HCT116 (cell line): Measurements from ENCODE around the gene CCDC157. TPM values are rescaled to one million over a fixed set of nuclear protein-coding genes. Genes with fewer than 3 reads are reported as not detected.
A peak's percentile ranks its signal among the peaks of the same experiment; 100 is the strongest.

Experiments used
- ATAC-seq: fragments of 200-7000 bp; cut with Tn5 transposase; 2 replicates; pipeline ENCODE4 v1.9.1; 2020; ENCODE audit warnings: mild to moderate bottlenecking, moderate library complexity
- BruUV-seq: library from RNA; stranded (reverse); fragments of 400-500 nt; replicated peaks from 2 replicates; lab custom pipeline; 2021; lab: Mats Ljungman, UMichigan
- CTCF ChIA-PET: fragments of 300-600 bp; sonication (Branson Sonifier 250); formaldehyde crosslinking; loops from one replicate; lab custom pipeline; 2021; ENCODE audit warnings: antibody characterized with exemption; lab: Charles Lee
- POLR2A ChIA-PET: fragments of 300-600, 350-600 bp; sonication (Branson Sonifier 250); formaldehyde crosslinking; loops from one replicate; lab custom pipeline; 2021; ENCODE audit warnings: antibody characterized with exemption; lab: Charles Lee
- RAD21 ChIA-PET, 2 experiments: fragments of 300-600 bp; sonication (Branson Sonifier 250); formaldehyde crosslinking; loops; one replicate each; lab custom pipeline; 2023; ENCODE audit warnings: low total read pairs in 2 of 2; ENCODE audit not compliant: uncharacterized antibody in 2 of 2, unreplicated experiment in 2 of 2, low non-redundant PET in 1 of 2; lab: Charles Lee
- DNase-seq: peaks from one replicate; pipeline ENCODE4 v3.0.0-alpha.2; 2010; ENCODE audit warnings: low read depth, low spot score
- H2AFZ ChIP-seq: fragments of 200-600 bp; shearing (Covaris generic), sonication (generic); 2 replicates; pipeline ENCODE4 v1.6.1; 2017; ENCODE audit warnings: low read depth, mixed run types, mixed read lengths, antibody characterized with exemption, low read length; ENCODE audit not compliant: poor library complexity, severe bottlenecking
- H3K27ac ChIP-seq: 2 replicates; pipeline ENCODE4 v1.5.1; 2012; ENCODE audit warnings: low read depth, low read length
- H3K27me3 ChIP-seq: fragments of 200-600 bp; sonication (generic); 2 replicates; pipeline ENCODE4 v1.6.1; 2016; ENCODE audit warnings: mixed run types, low read length, mixed read lengths; ENCODE audit not compliant: insufficient read depth
- H3K36me3 ChIP-seq, 2 experiments: fragments of 200-500 bp in 1 of 2; fragments of 200-600 bp in 1 of 2; sonication (Bioruptor generic) in 1 of 2; sonication (generic) in 1 of 2; 2 replicates each; pipeline versions ENCODE4 v1.5.1 to v1.6.1; 2014 to 2016; ENCODE audit warnings: low read length in 2 of 2, inconsistent platforms in 1 of 2, mixed read lengths in 1 of 2, mixed run types in 1 of 2; ENCODE audit not compliant: insufficient read depth in 2 of 2, control insufficient read depth in 1 of 2
- H3K4me1 ChIP-seq, 2 experiments: fragments of 200-600 bp in 1 of 2; sonication (generic) in 1 of 2; 2 replicates each; pipeline versions ENCODE4 v1.5.1 to v1.6.1; 2012 to 2017; ENCODE audit warnings: low read length in 2 of 2, inconsistent platforms in 1 of 2, mild to moderate bottlenecking in 1 of 2, mixed read lengths in 1 of 2, mixed run types in 1 of 2, moderate library complexity in 1 of 2; ENCODE audit not compliant: insufficient read depth in 2 of 2, control insufficient read depth in 1 of 2
- H3K4me2 ChIP-seq: fragments of 200-600 bp; sonication (generic); 2 replicates; pipeline ENCODE4 v1.6.1; 2017; ENCODE audit warnings: mixed run types, low read length, mixed read lengths
- H3K4me3 ChIP-seq, 2 experiments: fragments of 200-600 bp in 1 of 2; sonication (generic) in 1 of 2; replicated peaks in 1 of 2; 2 replicates each; pipeline ENCODE4 v1.5.1; 2011 to 2016; ENCODE audit warnings: low read length in 2 of 2, control low read depth in 1 of 2, low read depth in 1 of 2, mild to moderate bottlenecking in 1 of 2, mixed read lengths in 1 of 2, mixed run types in 1 of 2
- H3K79me2 ChIP-seq: fragments of 200-600 bp; sonication (generic); 2 replicates; pipeline ENCODE4 v1.6.1; 2017; ENCODE audit warnings: mild to moderate bottlenecking, mixed run types, low read length, moderate library complexity, mixed read lengths; ENCODE audit not compliant: insufficient read depth
- H3K9ac ChIP-seq: fragments of 200-600 bp; sonication (generic); 2 replicates; pipeline ENCODE4 v1.6.1; 2016; ENCODE audit warnings: low read length, mixed read lengths
- H3K9me2 ChIP-seq: fragments of 200-600 bp; sonication (generic), shearing (Covaris generic); 2 replicates; pipeline ENCODE4 v1.6.1; 2017; ENCODE audit warnings: mixed run types, mild to moderate bottlenecking, moderate library complexity; ENCODE audit not compliant: insufficient read depth
- H3K9me3 ChIP-seq, 2 experiments: fragments of 200-500 bp in 1 of 2; fragments of 200-600 bp in 1 of 2; sonication (Bioruptor generic) in 1 of 2; sonication (generic) in 1 of 2; 2 replicates each; pipeline ENCODE4 v1.6.1; 2014 to 2017; ENCODE audit warnings: low read length in 2 of 2, mixed read lengths in 2 of 2, inconsistent platforms in 1 of 2, low read depth in 1 of 2, mild to moderate bottlenecking in 1 of 2, mixed run types in 1 of 2, moderate library complexity in 1 of 2; ENCODE audit not compliant: control insufficient read depth in 1 of 2, insufficient read depth in 1 of 2
- H4K20me1 ChIP-seq: fragments of 200-600 bp; sonication (generic), shearing (Covaris generic); 2 replicates; pipeline ENCODE4 v1.6.1; 2017; ENCODE audit warnings: mixed run types, mild to moderate bottlenecking, moderate library complexity; ENCODE audit not compliant: insufficient read depth
- CBX3 ChIP-seq: IDR thresholded peaks from 2 replicates; pipeline ENCODE4 v1.6.1; 2012; ENCODE audit warnings: low read depth
- CEBPB ChIP-seq: IDR thresholded peaks from 2 replicates; pipeline ENCODE4 v1.6.1; 2012; ENCODE audit warnings: low read depth
- CTCF ChIP-seq, 3 experiments: fragments of 200-600 bp in 1 of 3; sonication (generic) in 1 of 3; IDR thresholded peaks in 2 of 3; conservative IDR thresholded peaks in 1 of 3; 2 replicates each; pipeline ENCODE4 v1.5.1; 2012 to 2017; ENCODE audit warnings: low read depth in 2 of 3, low read length in 2 of 3, antibody characterized with exemption in 1 of 3, borderline replicate concordance in 1 of 3, control low read depth in 1 of 3, mild to moderate bottlenecking in 1 of 3, mixed read lengths in 1 of 3, mixed run types in 1 of 3, moderate library complexity in 1 of 3; ENCODE audit not compliant: insufficient read depth in 1 of 3
- EGR1 ChIP-seq: IDR thresholded peaks from 2 replicates; pipeline ENCODE4 v1.6.1; 2012; ENCODE audit warnings: low read depth
- FOSL1 ChIP-seq: IDR thresholded peaks from 2 replicates; pipeline ENCODE4 v1.6.1; 2012; ENCODE audit warnings: low read depth
- JUND ChIP-seq: IDR thresholded peaks from 2 replicates; pipeline ENCODE4 v1.6.1; 2012
- MAX ChIP-seq: IDR thresholded peaks from 2 replicates; pipeline ENCODE4 v1.6.1; 2012
- SIN3A ChIP-seq: IDR thresholded peaks from 2 replicates; pipeline ENCODE4 v1.6.1; 2012; ENCODE audit warnings: low read depth
- SP1 ChIP-seq: IDR thresholded peaks from 2 replicates; pipeline ENCODE4 v1.6.1; 2012; ENCODE audit warnings: low read depth
- SRF ChIP-seq: IDR thresholded peaks from 2 replicates; pipeline ENCODE4 v1.6.1; 2012; ENCODE audit warnings: low read depth
- intact Hi-C: fragments of 100-400 bp; cut with micrococcal nuclease; formaldehyde crosslinking; loops from 2 replicates; pipeline ENCODE4 v1.10.0; 2022
- total RNA-seq: library from RNA; stranded (reverse); gene quantifications from one replicate; pipeline ENCODE4 v1.2.1, GENCODE V29; 2021; ENCODE audit not compliant: unreplicated experiment

The CCDC157 gene
- total RNA-seq, 1 experiment from 2014 or later = 2.1 TPM

- no peak overlapping the region for H2AFZ ChIP-seq
- H3K9ac ChIP-seq = peak overlapping the region; percentile 34; the same call in 1 of the 2 replicates
- H3K27me3 ChIP-seq = no peaks in the 10 kb centered on the region
- DNase-seq (peak; percentile 51), ATAC-seq (peak; percentile 84)
- no peaks in the 10 kb centered on the region for H4K20me1 ChIP-seq
- peaks cover 8% of the 10 kb centered on the region; the same call in 1 of the 2 replicates for H3K79me2 ChIP-seq
- peak overlapping the region in 1 of 2 experiments; percentile 20; a peak in 2 of 4 replicates for H3K4me3 ChIP-seq
- H3K9me2 ChIP-seq = no peaks in the 10 kb centered on the region
- no TSS peak for BruUV-seq
- no peaks in the 10 kb centered on the region for H3K9me3 ChIP-seq
- peak overlapping the region; percentile 72 for H3K4me2 ChIP-seq
- ChIA-PET POLR2A (no interaction called here), CTCF (interaction anchor here (0.9 to 1.3 kb wide), 2 partner anchors 11 to 24 kb away, joined by 3 read pairs; no protein-coding TSS in a partner anchor), RAD21 (no interaction called here)
- peak overlapping the region; percentile 19; the same call in 1 of the 2 replicates for H3K27ac ChIP-seq
- intact Hi-C loops = no loop called here
- TF ChIP-seq FOSL1 (peak; percentile 69), SP1 (peak; percentile 79), CBX3 (peak; percentile 74), MAX (peak; percentile 66; the same call in 1 of the 2 replicates), CTCF (IDR thresholded peaks at IDR 0.05 in 2 of 3, conservative IDR thresholded peaks at IDR 0.05 in 1 of 3; ENCODE audit: borderline replicate concordance in 1 of 3, insufficient read depth in 1 of 3, low read depth in 2 of 3, low read length in 2 of 3) (no peak), EGR1 (no peak), SIN3A (peak; percentile 53; the same call in 1 of the 2 replicates), JUND (peak; percentile 72), SRF (peak; percentile 47; the same call in 1 of the 2 replicates), CEBPB (peak; percentile 25; the same call in 1 of the 2 replicates)
- H3K36me3 ChIP-seq = no peaks in the 10 kb centered on the region
- H3K4me1 ChIP-seq = peaks cover 39 to 85% of the 10 kb centered on the region in 2 experiments
Observed at GRCh38 chr22:30312053-30312452, 44.8 kb upstream of the CCDC157 start.
